Fibroblast of the conjunctiva (primary cell): ENCODE measurements around the gene GRIP2.

ENCODE experiments used
- DNase-seq: peaks from one replicate; pipeline ENCODE4 v3.0.0-alpha.2; 2010; ENCODE audit warnings: low read depth

Gene GRIP2

GRCh38 chr3:14539742-14540491 is at the start of gene GRIP2:
GRIP2 (minus strand) TSS chr3:14540342; CDS start chr3:14540308, 34 bp downstream.
- DNase-seq: no peak

- DNase-seq: no peak
Measured at GRCh38 chr3:14588425-14589112, 48.4 kb upstream of the GRIP2 start.

GRCh38 chr3:14587740-14588360 is 47.7 kb upstream of the GRIP2 start:
- DNase-seq: peak; percentile 4

- DNase-seq: no peak
Measured at GRCh38 chr3:14586611-14587010, 46.5 kb upstream of the GRIP2 start.

- DNase-seq: no peak
Measured at GRCh38 chr3:14583548-14584091, 43.5 kb upstream of the GRIP2 start.

GRCh38 chr3:14582045-14582410 is 41.9 kb upstream of the GRIP2 start:
- no peak for DNase-seq

- no peak for DNase-seq
Measured at GRCh38 chr3:14581334-14582044, 41.3 kb upstream of the GRIP2 start.

GRCh38 chr3:14577897-14578296 is 37.8 kb upstream of the GRIP2 start:
- DNase-seq: no peak

- DNase-seq: no peak
Measured at GRCh38 chr3:14576163-14576562, 36.0 kb upstream of the GRIP2 start.

- no peak for DNase-seq
Measured at GRCh38 chr3:14574183-14574582, 34.0 kb upstream of the GRIP2 start.

GRCh38 chr3:14573706-14574105 is 33.6 kb upstream of the GRIP2 start:
- no peak for DNase-seq

- DNase-seq: no peak
Measured at GRCh38 chr3:14570864-14571263, 30.7 kb upstream of the GRIP2 start.

- DNase-seq: no peak
Measured at GRCh38 chr3:14570089-14570488, 29.9 kb upstream of the GRIP2 start.

- no peak for DNase-seq
Measured at GRCh38 chr3:14569474-14570000, 29.4 kb upstream of the GRIP2 start.

- DNase-seq: no peak
Measured at GRCh38 chr3:14568269-14568668, 28.1 kb upstream of the GRIP2 start.

- DNase-seq: no peak
Measured at GRCh38 chr3:14566812-14567211, 26.7 kb upstream of the GRIP2 start.

- DNase-seq: no peak
Measured at GRCh38 chr3:14565868-14566588, 25.9 kb upstream of the GRIP2 start.

GRCh38 chr3:14564741-14565140 is 24.6 kb upstream of the GRIP2 start:
- DNase-seq: no peak

- DNase-seq: no peak
Measured at GRCh38 chr3:14563946-14564539, 23.9 kb upstream of the GRIP2 start.

- DNase-seq: no peak
Measured at GRCh38 chr3:14562121-14562890, 22.2 kb upstream of the GRIP2 start.
